Central memory CD4-positive, alpha-beta T cell (primary cell): ENCODE measurements around the gene GCH1.
"Not testable (repeated sequence)": the region's sequence is repeated elsewhere in the genome, so short reads cannot be mapped to it uniquely, and the experiment has no call there.

Experiments used
- DNase-seq: peaks from one replicate; pipeline ENCODE4 v3.0.0; 2022

GCH1 gene

GRCh38 chr14:54818201-54819133 lies 84.2 kb downstream of the GCH1 start:
- no peak for DNase-seq

GRCh38 chr14:54817506-54817905 lies 85.1 kb downstream of the GCH1 start:
- DNase-seq, result no peak

- DNase-seq, result no peak
Measured at GRCh38 chr14:54816450-54816849, 86.2 kb downstream of the GCH1 start.

- DNase-seq, result no peak
Measured at GRCh38 chr14:54815515-54815914, 87.1 kb downstream of the GCH1 start.

- DNase-seq, result no peak
Measured at GRCh38 chr14:54815016-54815415, 87.6 kb downstream of the GCH1 start.

GRCh38 chr14:54814076-54814475 lies 88.5 kb downstream of the GCH1 start:
- no peak for DNase-seq

GRCh38 chr14:54813081-54813480 lies 89.5 kb downstream of the GCH1 start:
- no peak for DNase-seq

- DNase-seq, result no peak
Measured at GRCh38 chr14:54812617-54813016, 90.0 kb downstream of the GCH1 start.

- DNase-seq, result no peak
Measured at GRCh38 chr14:54809767-54810166, 92.9 kb downstream of the GCH1 start.

- no peak for DNase-seq
Measured at GRCh38 chr14:54808326-54809161, 94.1 kb downstream of the GCH1 start.

- no peak for DNase-seq
Measured at GRCh38 chr14:54807881-54808280, 94.7 kb downstream of the GCH1 start.

- no peak for DNase-seq
Measured at GRCh38 chr14:54807428-54807827, 95.2 kb downstream of the GCH1 start.

- no peak for DNase-seq
Measured at GRCh38 chr14:54806616-54807015, 96.0 kb downstream of the GCH1 start.

GRCh38 chr14:54805445-54806322 lies 96.9 kb downstream of the GCH1 start:
- peak; percentile 49 for DNase-seq

- DNase-seq, result no peak
Measured at GRCh38 chr14:54805070-54805444, 97.6 kb downstream of the GCH1 start.

GRCh38 chr14:54804538-54805041 lies 98.0 kb downstream of the GCH1 start:
- no peak for DNase-seq

- DNase-seq, result no peak
Measured at GRCh38 chr14:54803926-54804537, 98.6 kb downstream of the GCH1 start.

GRCh38 chr14:54803396-54803795 lies 99.2 kb downstream of the GCH1 start:
- DNase-seq, result peak; percentile 21

GRCh38 chr14:54801482-54801881 lies 101.1 kb downstream of the GCH1 start:
- not testable (repeated sequence) for DNase-seq

- DNase-seq, result no peak
Measured at GRCh38 chr14:54798465-54799124, 104.0 kb downstream of the GCH1 start.

GRCh38 chr14:54797986-54798385 lies 104.6 kb downstream of the GCH1 start:
- no peak for DNase-seq

GRCh38 chr14:54797556-54797955 lies 105.1 kb downstream of the GCH1 start:
- DNase-seq, result no peak
